ENCODE measurements around the gene ZBTB33. TPM values are rescaled to one million over a fixed set of nuclear protein-coding genes. Genes with fewer than 3 reads are reported as not detected.

Gene ZBTB33
- 6.1 and 7.1 TPM in 2 replicates for total RNA-seq (2014; rRNA removed; shearing (Covaris generic))

GRCh38 chrX:120250522-120251271 is at the start of gene ZBTB33:
Gene ZBTB33 (plus strand): TSS chrX:120250812. CDS start chrX:120253416, 2,604 bp downstream.

Other genes starting within 250 kb of the ZBTB33 start
- gene RHOXF2B, start 173.1 kb upstream of the ZBTB33 start, total RNA-seq (2014; rRNA removed; shearing (Covaris generic)), result not detected in 2 replicates
- not detected in 2 replicates for gene RHOXF1, start 134.9 kb upstream of the ZBTB33 start, total RNA-seq (2014; rRNA removed; shearing (Covaris generic))
- not detected in 2 replicates for gene RHOXF2, start 92.2 kb upstream of the ZBTB33 start, total RNA-seq (2014; rRNA removed; shearing (Covaris generic))
- gene TMEM255A, start 60.6 kb downstream of the ZBTB33 start, total RNA-seq (2014; rRNA removed; shearing (Covaris generic)), result 0.45 and 0.69 TPM in 2 replicates
- gene ATP1B4, start 111.3 kb downstream of the ZBTB33 start, total RNA-seq (2014; rRNA removed; shearing (Covaris generic)), result not detected in 2 replicates
- 16.4 and 16.9 TPM in 2 replicates for gene LAMP2, start 218.5 kb downstream of the ZBTB33 start, total RNA-seq (2014; rRNA removed; shearing (Covaris generic))

Measured in A375 (cell line).